ENCODE data around the gene MAGOH. TPM values are rescaled to one million over a fixed set of nuclear protein-coding genes. Genes with fewer than 3 reads are reported as not detected.

The MAGOH gene
- polyA plus RNA-seq, 1 donor (not counting 4 experiments of a cell fraction or from before 2014, with no cell fraction given): 104 TPM

GRCh38 chr1:53265581-53265980 lies 27.3 kb upstream of the MAGOH start:
- Histone ChIP-seq H3K9me3 (ENCODE audit: control insufficient read depth, low read depth, low read length) (no peaks in the 10 kb centered on the region), H2AFZ (ENCODE audit: control insufficient read depth, low read length) (no peak overlapping the region), H3K9ac (ENCODE audit: control insufficient read depth, extremely low read depth, insufficient read depth, low read length) (no peak overlapping the region), H3K36me3 (ENCODE audit: control insufficient read depth in 2 of 2, extremely low read depth in 1 of 2, insufficient read depth in 2 of 2, low read length in 2 of 2) (peaks cover 34 to 43% of the 10 kb centered on the region in 2 experiments), H4K20me1 (ENCODE audit: control insufficient read depth, extremely low read depth, insufficient read depth, low read length) (no peaks in the 10 kb centered on the region), H3K4me3 (ENCODE audit: control insufficient read depth in 2 of 3, extremely low read depth in 1 of 3, insufficient read depth in 2 of 3, low read depth in 1 of 3, low read length in 3 of 3) (no peak overlapping the region), H3K79me2 (ENCODE audit: control insufficient read depth, insufficient read depth, low read length) (no peaks in the 10 kb centered on the region), H3K4me2 (ENCODE audit: control insufficient read depth, extremely low read depth, insufficient read depth, low read depth, low read length) (no peak overlapping the region), H3K27ac (ENCODE audit: control insufficient read depth, insufficient read depth, low read length) (no peak overlapping the region), H3K4me1 (ENCODE audit: control insufficient read depth, extremely low read depth, insufficient read depth, low read length) (no peaks in the 10 kb centered on the region), H3K27me3 (ENCODE audit: control insufficient read depth, extremely low read depth, insufficient read depth, low read length) (no peaks in the 10 kb centered on the region), H3K9me1 (ENCODE audit: control insufficient read depth, extremely low read depth, insufficient read depth, low read length) (no peaks in the 10 kb centered on the region)
- dilution Hi-C loops (cut with MboI; ENCODE audit: extremely low pct_ligation_motif_present, low sequenced_read_pairs): no loop called here
- TF ChIP-seq EZH2 (IDR thresholded peaks at IDR 0.05; ENCODE audit: low read length) (no peak), CTCF (optimal IDR thresholded peaks at IDR 0.05 in 1 of 3, IDR thresholded peaks at IDR 0.05 in 1 of 3, conservative IDR thresholded peaks at IDR 0.05 in 1 of 3; ENCODE audit: extremely low read depth in 1 of 3, insufficient read depth in 2 of 3, low read length in 3 of 3) (no peak)
- FAIRE-seq (no peak), DNase-seq (ENCODE audit: low read depth, low spot score) (no peak)

- no peaks in the 10 kb centered on the region for H4K20me1 ChIP-seq (ENCODE audit: control insufficient read depth, extremely low read depth, insufficient read depth, low read length)
- TF ChIP-seq CTCF (optimal IDR thresholded peaks at IDR 0.05 in 1 of 3, IDR thresholded peaks at IDR 0.05 in 1 of 3, conservative IDR thresholded peaks at IDR 0.05 in 1 of 3; ENCODE audit: extremely low read depth in 1 of 3, insufficient read depth in 2 of 3, low read length in 3 of 3) (no peak), EZH2 (IDR thresholded peaks at IDR 0.05; ENCODE audit: low read length) (no peak)
- H3K4me2 ChIP-seq (ENCODE audit: control insufficient read depth, extremely low read depth, insufficient read depth, low read depth, low read length): no peak overlapping the region
- H3K9me1 ChIP-seq (ENCODE audit: control insufficient read depth, extremely low read depth, insufficient read depth, low read length): no peaks in the 10 kb centered on the region
- no peak for FAIRE-seq
- H3K4me3 ChIP-seq (ENCODE audit: control insufficient read depth in 2 of 3, extremely low read depth in 1 of 3, insufficient read depth in 2 of 3, low read depth in 1 of 3, low read length in 3 of 3): no peak overlapping the region
- no peaks in the 10 kb centered on the region for H3K79me2 ChIP-seq (ENCODE audit: control insufficient read depth, insufficient read depth, low read length)
- peaks cover 35 to 40% of the 10 kb centered on the region in 2 experiments for H3K36me3 ChIP-seq (ENCODE audit: control insufficient read depth in 2 of 2, extremely low read depth in 1 of 2, insufficient read depth in 2 of 2, low read length in 2 of 2)
- dilution Hi-C loops (cut with MboI; ENCODE audit: extremely low pct_ligation_motif_present, low sequenced_read_pairs): no loop called here
- H3K4me1 ChIP-seq (ENCODE audit: control insufficient read depth, extremely low read depth, insufficient read depth, low read length): no peaks in the 10 kb centered on the region
- no peak for DNase-seq (ENCODE audit: low read depth, low spot score)
- no peak overlapping the region for H3K27ac ChIP-seq (ENCODE audit: control insufficient read depth, insufficient read depth, low read length)
- H3K9me3 ChIP-seq (ENCODE audit: control insufficient read depth, low read depth, low read length): no peaks in the 10 kb centered on the region
- no peak overlapping the region for H2AFZ ChIP-seq (ENCODE audit: control insufficient read depth, low read length)
- no peaks in the 10 kb centered on the region for H3K27me3 ChIP-seq (ENCODE audit: control insufficient read depth, extremely low read depth, insufficient read depth, low read length)
- no peak overlapping the region for H3K9ac ChIP-seq (ENCODE audit: control insufficient read depth, extremely low read depth, insufficient read depth, low read length)
Observed at GRCh38 chr1:53264048-53264447, 25.7 kb upstream of the MAGOH start.
